GM21515 (cell line): ENCODE results near the gene FADD.
"Not testable (repeated sequence)": the region's sequence is repeated elsewhere in the genome, so short reads cannot be mapped to it uniquely, and the experiment has no call there.

Experiments used
- ATAC-seq: cut with Tn5 transposase; IDR thresholded peaks from one replicate; pipeline ENCODE4 v1.9.1; 2021; ENCODE audit not compliant: unreplicated experiment

Gene FADD

DNA sequence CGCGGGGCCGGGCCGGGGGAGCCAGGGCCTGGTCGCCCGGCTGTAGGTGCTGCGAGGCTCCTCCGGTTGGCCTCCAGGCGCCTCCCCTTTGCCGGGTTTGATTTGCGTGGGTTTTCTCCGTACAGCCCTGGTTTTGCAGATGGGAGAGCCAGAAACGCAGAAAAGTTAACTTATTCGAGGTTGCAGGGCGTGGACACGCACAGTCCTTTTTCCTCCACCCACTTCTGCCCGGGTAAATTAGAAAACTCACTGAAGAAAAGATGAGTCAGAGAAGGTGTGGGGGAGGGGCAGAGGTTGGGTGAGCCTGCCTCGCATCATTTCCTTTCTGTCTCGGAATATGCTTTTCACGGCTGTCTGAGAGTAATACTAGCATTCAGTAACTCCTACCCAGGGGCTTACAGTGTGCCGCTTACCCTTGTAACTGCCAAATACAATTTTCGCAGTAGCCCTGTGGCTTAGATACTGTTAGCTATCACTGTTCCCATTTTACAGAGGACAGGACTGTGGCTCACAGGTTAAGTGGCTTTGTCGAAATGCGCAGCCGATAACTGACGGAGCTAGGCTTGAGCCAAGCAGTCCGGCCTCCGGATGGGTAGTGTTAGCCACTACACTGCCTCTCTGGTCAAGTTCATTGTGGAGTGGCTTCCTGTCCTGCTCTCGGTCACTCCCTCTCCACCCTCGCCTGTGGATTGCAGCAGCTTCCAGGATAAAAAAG is 812 bp downstream of the FADD start:
- peak; percentile 29 for ATAC-seq

DNA sequence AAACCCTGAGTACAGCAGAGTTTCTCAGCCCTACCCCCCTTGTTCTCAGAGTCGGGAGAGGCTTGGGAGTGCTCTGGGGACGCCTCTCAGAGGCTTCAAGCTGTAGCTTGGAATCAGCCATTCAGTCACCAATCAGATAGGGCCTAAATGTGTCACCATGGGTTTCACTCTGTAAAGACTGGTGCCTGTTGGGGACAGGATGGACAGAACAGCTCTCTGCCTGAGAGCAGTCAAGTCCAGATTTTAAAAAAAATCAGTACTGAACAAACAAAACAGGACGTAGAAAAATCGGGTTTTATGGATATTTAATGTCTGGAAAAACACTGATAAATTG is 1.3 kb downstream of the FADD start:
- no peak for ATAC-seq

DNA sequence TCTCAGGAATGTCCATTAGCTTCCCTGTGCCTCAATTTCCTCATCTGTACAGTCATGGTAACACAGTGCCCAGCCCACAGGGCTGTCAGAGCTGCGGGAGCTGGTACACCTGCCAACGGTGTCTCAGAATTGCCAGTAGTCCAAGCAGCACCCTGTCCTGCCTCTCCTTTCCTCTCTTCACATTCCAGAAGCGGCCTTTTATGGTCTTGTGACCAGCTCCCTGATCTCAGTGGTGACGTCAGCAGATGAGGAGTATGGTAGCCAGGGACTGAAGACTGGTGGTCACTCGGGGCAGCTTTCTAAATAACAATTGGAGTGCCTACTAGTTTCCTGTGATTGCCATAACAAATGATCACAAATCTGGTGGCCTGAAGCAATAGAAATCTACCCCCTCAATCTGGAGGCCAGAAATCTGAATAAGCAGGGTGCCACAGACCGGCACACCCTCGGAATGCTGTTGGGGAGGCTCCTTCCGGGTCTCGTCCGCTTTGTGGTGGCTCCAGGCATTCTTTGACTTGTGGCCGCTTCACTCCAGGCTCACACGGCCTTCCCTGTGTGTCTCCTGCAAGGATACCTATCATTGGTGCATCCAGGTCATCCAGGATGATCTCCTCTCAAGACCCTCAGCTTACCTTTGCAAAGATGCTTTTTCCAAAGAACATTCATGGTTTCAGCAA is 2.1 kb downstream of the FADD start:
- ATAC-seq, result no peak

DNA sequence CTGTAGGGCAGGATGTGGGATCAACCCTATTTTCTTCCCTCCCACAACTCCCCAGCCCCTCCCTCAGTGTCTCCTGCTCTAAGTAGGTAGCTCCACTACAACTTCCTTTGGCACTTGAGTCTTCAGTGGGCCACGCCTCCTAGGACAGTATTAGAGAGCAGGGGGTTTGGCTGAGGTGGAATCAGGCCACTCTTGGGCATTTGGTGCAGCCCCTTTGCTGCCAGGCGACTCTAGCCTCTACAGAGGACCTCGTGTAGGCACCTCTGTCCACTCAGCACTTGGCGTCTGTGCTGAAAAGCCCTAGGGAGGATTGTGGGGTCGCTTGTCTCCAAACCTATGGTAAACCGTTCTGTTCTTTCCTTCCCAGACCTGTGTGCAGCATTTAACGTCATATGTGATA is 2.7 kb downstream of the FADD start:
- ATAC-seq, result no peak

DNA sequence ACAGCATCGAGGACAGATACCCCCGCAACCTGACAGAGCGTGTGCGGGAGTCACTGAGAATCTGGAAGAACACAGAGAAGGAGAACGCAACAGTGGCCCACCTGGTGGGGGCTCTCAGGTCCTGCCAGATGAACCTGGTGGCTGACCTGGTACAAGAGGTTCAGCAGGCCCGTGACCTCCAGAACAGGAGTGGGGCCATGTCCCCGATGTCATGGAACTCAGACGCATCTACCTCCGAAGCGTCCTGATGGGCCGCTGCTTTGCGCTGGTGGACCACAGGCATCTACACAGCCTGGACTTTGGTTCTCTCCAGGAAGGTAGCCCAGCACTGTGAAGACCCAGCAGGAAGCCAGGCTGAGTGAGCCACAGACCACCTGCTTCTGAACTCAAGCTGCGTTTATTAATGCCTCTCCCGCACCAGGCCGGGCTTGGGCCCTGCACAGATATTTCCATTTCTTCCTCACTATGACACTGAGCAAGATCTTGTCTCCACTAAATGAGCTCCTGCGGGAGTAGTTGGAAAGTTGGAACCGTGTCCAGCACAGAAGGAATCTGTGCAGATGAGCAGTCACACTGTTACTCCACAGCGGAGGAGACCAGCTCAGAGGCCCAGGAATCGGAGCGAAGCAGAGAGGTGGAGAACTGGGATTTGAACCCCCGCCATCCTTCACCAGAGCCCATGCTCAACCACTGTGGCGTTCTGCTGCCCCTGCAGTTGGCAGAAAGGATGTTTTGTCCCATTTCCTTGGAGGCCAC is 3.3 kb downstream of the FADD start:
- ATAC-seq, result no peak

DNA sequence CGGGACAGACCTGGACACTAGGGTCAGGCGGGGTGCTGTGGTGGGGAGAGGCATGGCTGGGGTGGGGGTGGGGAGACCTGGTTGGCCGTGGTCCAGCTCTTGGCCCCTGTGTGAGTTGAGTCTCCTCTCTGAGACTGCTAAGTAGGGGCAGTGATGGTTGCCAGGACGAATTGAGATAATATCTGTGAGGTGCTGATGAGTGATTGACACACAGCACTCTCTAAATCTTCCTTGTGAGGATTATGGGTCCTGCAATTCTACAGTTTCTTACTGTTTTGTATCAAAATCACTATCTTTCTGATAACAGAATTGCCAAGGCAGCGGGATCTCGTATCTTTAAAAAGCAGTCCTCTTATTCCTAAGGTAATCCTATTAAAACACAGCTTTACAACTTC is 3.9 kb downstream of the FADD start:
- no peak for ATAC-seq

DNA sequence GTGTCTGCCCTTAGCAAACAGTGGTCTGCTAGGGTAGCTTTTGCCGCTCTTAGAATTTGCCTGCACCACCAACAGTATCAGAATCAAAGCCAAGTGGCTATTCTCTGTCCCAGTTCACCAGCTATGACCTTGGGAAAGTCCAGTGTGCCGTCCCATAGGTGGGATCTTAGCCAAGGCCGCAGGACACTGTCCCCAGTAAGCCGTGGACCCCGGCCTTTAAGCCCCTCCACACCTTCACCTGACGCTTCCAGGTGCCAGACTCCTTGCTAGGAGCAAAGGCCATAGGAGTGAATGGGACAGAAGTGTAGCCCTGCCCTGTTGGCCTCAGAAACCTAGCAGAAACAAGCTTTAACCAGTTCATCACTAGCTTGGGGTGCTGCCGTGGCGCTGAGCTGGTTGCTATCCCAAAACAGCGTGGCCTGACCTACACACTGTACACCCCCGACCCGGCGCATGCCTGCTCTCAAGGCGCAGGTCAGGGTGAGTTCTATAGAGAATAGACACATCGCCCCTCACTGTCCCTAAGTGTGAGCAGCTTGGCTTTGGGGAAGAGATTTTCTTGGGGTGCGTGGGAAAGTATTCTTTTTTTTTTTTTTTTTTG is 4.5 kb downstream of the FADD start:
- ATAC-seq, result no peak

DNA sequence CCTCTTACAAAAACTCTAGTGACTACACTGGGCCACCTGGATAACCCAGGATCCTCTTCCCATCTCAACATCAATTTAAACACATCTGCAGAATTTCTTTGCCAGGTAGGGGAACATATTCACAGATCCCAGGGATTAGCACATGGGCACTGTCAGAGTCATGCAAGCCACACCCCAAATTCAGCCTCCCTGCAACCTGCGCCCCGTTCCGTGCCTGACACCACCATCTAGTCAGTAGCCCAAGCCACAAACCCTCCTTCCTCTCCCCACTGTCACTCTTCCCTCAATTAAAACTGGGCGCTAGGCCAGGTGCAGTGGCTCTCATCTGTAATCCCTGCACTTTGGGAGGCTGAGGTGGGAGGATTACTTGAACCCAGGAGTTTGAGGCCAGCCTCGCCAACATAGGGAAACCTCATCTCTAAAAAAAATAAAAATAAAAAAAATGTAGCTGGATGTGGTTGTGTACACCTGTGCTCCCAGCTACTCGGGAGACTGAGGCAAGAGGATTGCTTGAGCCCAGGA is 6.4 kb downstream of the FADD start:
- no peak for ATAC-seq

DNA sequence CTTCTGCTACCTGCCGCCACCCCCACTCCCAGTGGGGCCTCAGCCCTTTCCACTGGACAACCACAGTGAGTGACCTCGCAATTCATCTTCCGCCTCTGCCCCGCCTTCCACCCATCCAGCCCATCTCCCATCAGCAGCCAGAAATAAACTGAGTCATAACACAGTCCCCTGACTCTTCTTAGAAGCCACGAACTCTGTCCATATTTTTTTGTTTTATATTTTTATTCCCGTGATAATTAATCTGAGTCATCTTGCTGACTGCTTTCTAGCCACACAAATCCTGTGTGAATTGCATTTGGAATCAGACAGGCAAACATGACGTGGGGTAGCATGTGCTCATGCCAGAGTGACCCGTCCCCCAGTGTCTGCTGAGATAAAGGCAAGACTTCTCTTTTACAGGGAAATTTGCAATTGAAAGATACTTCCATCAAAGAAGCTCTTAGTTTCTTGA is 7.0 kb downstream of the FADD start:
- ATAC-seq, result no peak

DNA sequence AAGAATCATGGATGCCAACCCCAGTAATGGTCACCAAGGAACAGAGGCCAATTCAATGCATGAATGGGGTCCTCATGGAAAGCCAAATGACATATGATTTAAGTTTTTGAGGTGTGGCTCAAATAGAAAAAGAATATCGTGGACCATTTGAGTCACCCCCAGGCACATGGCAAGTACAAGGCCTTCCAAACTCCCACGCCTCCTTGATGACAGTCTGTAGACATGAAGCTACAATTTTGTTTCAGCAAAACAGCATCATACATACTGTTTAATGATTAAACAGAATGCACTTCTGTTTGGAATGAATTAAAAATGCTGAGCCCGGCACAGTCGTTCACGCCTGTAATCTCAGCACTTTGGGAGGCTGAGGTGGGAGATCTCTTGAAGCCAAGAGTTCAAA is 7.4 kb downstream of the FADD start:
- ATAC-seq, result no peak

DNA sequence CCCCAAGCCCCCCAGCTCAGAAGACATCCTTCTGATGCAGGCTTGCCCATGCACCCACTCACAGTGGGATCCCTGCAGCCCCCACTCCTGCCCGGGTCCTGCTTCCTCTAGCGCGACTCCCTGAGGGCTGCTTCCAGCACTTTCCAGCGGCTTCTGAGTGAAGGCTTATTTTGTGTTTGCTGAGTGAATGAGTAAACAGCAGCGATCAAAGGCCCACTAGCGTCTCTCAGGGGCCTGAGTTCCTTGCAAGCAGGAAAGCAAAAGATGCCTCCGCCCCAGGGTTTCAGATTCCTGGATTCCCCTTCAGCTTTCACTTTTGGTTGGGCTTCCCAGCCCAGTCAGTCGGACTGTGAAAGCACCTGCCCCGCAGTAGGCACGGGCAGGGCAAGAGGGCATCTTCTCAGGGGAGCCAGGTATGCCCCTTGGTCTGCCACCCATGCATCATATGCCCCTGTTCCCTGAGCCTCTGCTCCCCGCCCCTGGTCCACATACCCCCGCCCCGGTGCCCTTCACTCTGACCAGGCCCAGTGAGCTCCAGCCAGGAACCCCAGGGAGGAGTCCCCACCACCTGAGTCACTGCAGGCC is 9.2 kb downstream of the FADD start:
- no peak for ATAC-seq

DNA sequence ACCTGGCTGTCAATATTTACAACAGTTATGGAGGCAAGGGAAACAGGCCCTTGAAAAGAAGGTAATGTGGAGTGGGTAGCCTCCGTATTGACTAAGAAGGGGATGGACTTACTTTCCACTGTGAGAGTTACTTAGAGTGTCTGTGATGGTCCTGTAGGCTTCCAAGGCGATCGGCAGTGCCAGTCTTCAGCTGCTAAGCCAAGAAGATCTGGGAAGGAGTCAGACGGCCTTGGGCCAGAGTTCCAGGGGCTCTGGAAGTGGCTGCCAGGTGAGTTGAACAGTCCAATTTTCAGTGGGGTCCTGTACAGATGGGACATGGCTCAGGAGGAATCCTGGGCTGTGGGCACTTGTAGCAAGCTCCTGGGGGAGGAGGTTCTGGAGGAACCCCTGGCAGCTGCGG is 14.3 kb downstream of the FADD start:
- not testable (repeated sequence) for ATAC-seq

DNA sequence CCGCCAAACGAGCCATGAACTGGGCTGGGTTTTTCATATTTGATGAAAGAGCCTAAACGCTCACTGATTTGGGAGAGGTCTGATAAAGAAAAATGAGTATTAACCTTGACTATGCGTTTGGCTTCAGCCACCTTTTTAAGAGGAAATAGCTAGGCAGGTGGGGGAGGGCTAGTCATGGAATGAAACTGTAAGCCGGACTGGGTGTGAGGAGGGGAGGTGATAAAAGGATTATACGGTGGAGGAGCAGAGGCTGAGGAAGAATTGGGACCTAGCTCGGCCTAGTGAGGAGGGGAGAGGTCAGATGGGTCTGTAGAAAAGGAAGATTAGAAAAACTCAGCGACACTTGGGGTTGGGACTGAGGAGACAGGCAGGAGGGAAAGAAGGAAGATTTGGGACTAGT is 15.0 kb downstream of the FADD start:
- ATAC-seq, result not testable (repeated sequence)

DNA sequence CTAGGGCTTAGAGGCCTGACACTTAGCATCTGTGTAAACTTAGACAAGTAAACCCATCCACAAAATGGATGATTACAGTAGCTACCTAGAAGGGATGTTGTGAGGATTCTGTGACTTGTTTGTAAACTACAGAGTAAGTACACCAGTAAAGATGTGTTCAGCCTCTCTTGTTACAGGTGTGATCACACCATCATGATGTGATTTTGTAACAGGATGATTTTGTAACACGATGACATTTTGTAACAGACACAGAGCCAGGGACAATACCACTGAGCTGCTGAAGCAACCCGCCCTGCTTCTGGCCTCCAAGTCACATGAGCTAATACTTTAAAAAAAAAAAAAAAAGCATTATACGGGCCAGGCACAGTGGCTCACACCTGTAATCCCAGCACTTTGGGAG is 17.0 kb downstream of the FADD start:
- ATAC-seq, result no peak

DNA sequence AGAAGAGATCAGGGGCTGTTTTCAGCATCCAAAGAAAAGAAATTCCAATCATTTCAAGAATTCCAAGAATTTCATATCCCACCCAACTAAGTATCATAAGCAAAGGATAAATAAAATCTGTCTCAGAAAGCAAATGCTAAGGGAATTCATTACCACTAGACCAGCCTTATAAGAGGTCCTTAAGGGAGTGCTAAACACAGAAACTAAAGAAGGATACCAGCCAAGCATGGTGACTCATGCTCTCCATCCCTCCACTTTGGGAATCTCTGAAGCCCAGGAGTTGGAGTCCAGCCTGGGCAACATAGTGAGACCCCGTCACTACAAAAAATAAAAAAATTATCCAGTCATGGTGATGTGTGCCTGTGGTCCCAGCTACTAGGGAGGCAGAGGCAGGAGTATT is 17.8 kb downstream of the FADD start:
- no peak for ATAC-seq

DNA sequence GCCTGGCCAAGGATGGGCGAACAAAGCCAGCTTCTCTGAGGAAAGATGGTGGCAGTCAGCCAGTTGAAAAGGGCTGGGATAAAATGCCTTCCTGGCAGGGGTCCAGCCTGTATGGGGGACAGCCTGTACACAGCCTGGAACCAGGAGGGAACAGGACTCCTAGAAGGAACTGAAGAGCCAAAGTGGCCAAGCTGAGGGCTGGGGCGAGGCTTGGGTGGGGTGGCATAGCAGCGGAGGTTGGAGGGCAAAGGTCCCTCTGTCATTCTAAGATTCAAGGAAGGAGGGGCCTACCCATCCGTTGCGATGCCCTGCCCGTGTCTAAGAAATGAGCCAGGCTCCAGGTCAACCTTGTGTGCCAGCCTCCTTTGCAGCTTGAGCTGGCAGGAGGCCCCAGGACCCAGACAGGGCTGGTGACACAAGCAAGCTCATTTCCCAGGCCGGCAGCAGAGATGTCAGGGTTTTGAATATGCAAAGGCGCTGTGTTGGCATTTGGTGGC is 22.6 kb downstream of the FADD start:
- ATAC-seq, result no peak

DNA sequence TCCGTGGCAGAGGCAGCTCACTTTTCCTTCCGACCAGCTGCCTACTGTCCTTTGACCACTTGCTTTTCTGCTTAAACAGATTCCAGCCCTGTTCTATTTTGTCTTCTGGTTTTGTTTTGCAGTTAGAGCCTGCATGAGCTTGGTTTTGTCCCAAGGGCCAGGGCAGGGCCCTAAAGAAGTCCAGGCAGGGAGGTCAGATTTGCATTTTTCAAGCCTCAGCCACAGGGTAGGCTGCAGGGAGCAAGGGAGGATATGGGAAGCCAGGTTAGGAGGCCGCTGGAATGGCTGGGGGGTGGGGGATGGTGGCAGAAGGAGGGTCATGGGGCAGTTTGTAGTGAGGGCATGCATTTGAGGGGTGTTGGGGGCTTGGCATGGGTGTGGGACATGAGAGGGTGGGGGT is 23.1 kb downstream of the FADD start:
- no peak for ATAC-seq

DNA sequence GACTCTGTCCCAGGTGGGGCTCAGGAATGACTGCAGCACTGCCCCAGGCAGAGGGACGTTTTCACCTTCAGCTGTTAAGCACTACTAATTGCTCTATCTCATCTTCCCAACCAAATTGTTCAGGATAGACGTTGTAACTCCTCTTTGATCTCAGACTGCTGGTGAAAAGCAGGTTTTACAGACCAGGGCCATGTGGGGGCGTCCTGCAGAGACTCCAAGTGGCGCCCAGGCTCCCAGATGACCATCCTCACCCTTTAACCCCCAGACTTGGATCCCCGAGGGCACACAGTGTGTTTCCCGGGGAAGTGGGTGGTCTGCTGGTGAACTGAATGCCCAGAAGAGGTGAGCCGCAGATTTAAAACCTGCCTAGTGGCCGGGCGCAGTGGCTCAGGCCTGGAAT is 23.9 kb downstream of the FADD start:
- no peak for ATAC-seq

DNA sequence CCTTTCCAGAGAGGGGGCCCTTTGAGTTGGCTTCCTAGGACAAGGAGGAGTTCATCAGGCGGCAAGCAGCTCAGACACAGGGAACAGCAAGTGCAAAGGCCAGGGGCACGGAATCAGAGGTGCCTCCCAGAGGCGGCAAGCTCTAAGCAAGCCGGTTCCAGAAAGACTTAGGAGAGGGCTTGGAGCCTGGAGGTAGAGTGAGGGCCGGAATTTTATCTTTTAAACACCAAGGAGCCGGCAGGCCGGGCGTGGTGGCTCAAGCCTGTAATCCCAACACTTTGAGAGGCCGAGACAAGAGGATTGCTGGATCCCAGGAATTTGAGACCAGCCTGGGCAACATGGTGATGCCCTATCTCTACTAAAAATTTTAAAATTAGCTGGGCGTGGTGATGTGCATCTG is 26.6 kb downstream of the FADD start:
- no peak for ATAC-seq

DNA sequence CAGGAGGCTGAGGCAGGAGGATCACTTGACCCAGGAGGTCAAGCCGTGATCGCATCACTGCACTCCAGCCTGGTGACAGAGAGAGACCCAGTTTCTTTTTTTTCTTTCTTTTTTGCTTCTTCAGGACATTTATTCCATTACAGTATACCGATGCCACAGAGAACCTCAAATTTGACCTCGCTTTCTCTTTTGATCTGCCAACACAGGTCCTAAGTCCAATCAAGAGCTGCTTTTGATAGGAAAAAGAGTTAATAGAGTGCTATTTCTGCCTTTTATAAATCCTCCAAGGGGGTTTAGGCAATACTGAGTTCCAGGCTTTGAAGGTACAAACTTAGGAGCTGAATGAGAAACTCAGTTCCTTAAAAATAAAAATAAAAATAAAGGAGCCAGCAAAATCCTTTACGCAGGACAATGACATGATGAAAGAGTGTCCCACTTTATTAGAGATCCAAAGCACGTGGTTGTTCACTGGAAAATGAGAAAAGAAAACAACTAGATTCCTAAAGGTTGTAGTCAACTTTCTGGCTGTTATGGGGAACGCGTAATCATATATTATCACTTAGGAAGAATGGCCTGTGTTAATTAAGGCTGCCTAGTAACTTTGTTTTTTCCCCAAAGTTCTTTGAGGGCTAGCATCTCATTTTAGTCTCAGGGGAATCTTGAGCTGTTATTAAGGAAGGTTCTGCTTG is 27.2 kb downstream of the FADD start:
- no peak for ATAC-seq
